ENCODE measurements around the gene PROB1. TPM values are rescaled to one million over a fixed set of nuclear protein-coding genes. Genes with fewer than 3 reads are reported as not detected.
A peak's percentile ranks its signal among the peaks of the same experiment; 100 is the strongest.

Gene PROB1
- total and polyA plus RNA-seq, 9 of the 15 experiments (the other 6 are each of a cell fraction or from before 2014, with no cell fraction given), result 0.01 to 1.8 (median 0.47) TPM

GRCh38 chr5:139439013-139439903, 44.4 kb upstream of the PROB1 start, which contains the start of gene DNAJC18 (continued):
- TF ChIP-seq, protein P1, sequence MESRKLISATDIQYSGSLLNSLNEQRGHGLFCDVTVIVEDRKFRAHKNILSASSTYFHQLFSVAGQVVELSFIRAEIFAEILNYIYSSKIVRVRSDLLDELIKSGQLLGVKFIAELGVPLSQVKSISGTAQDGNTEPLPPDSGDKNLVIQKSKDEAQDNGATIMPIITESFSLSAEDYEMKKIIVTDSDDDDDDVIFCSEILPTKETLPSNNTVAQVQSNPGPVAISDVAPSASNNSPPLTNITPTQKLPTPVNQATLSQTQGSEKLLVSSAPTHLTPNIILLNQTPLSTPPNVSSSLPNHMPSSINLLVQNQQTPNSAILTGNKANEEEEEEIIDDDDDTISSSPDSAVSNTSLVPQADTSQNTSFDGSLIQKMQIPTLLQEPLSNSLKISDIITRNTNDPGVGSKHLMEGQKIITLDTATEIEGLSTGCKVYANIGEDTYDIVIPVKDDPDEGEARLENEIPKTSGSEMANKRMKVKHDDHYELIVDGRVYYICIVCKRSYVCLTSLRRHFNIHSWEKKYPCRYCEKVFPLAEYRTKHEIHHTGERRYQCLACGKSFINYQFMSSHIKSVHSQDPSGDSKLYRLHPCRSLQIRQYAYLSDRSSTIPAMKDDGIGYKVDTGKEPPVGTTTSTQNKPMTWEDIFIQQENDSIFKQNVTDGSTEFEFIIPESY (CRISPR knock-in tag; IDR thresholded peaks at IDR 0.05), result no peak
- TF ChIP-seq, protein P2, sequence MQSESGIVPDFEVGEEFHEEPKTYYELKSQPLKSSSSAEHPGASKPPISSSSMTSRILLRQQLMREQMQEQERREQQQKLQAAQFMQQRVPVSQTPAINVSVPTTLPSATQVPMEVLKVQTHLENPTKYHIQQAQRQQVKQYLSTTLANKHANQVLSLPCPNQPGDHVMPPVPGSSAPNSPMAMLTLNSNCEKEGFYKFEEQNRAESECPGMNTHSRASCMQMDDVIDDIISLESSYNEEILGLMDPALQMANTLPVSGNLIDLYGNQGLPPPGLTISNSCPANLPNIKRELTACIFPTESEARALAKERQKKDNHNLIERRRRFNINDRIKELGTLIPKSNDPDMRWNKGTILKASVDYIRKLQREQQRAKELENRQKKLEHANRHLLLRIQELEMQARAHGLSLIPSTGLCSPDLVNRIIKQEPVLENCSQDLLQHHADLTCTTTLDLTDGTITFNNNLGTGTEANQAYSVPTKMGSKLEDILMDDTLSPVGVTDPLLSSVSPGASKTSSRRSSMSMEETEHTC (IDR thresholded peaks at IDR 0.05), result no peak
- no peak for TF ChIP-seq NFYB (IDR thresholded peaks at IDR 0.05; ENCODE audit: extremely low read depth, insufficient read length)
- no peak for TF ChIP-seq NONO (IDR thresholded peaks at IDR 0.05; ENCODE audit: low read depth in 2 of 2, low read length in 1 of 2)
- no peak for TF ChIP-seq POLR3G (IDR thresholded peaks at IDR 0.05; ENCODE audit: extremely low read depth, insufficient read length, insufficient replicate concordance)
- TF ChIP-seq CHD4 (IDR thresholded peaks at IDR 0.05; ENCODE audit: insufficient read depth, insufficient replicate concordance, low read depth, low read length, poor library complexity, severe bottlenecking), result no peak
- 0 out of 2 replicates have a peak, but pooled peaks have one; percentile 17 for TF ChIP-seq KAT7 (CRISPR knock-in tag; IDR thresholded peaks at IDR 0.05; ENCODE audit: borderline replicate concordance)
- no peak for TF ChIP-seq ESRRB (CRISPR knock-in tag; IDR thresholded peaks at IDR 0.05; ENCODE audit: borderline replicate concordance)
- TF ChIP-seq MTA2 (IDR thresholded peaks at IDR 0.05; ENCODE audit: low read depth), result no peak
- TF ChIP-seq, protein P3, sequence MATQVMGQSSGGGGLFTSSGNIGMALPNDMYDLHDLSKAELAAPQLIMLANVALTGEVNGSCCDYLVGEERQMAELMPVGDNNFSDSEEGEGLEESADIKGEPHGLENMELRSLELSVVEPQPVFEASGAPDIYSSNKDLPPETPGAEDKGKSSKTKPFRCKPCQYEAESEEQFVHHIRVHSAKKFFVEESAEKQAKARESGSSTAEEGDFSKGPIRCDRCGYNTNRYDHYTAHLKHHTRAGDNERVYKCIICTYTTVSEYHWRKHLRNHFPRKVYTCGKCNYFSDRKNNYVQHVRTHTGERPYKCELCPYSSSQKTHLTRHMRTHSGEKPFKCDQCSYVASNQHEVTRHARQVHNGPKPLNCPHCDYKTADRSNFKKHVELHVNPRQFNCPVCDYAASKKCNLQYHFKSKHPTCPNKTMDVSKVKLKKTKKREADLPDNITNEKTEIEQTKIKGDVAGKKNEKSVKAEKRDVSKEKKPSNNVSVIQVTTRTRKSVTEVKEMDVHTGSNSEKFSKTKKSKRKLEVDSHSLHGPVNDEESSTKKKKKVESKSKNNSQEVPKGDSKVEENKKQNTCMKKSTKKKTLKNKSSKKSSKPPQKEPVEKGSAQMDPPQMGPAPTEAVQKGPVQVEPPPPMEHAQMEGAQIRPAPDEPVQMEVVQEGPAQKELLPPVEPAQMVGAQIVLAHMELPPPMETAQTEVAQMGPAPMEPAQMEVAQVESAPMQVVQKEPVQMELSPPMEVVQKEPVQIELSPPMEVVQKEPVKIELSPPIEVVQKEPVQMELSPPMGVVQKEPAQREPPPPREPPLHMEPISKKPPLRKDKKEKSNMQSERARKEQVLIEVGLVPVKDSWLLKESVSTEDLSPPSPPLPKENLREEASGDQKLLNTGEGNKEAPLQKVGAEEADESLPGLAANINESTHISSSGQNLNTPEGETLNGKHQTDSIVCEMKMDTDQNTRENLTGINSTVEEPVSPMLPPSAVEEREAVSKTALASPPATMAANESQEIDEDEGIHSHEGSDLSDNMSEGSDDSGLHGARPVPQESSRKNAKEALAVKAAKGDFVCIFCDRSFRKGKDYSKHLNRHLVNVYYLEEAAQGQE (IDR thresholded peaks at IDR 0.05; ENCODE audit: borderline replicate concordance), result no peak
- TF ChIP-seq, protein P3 (CRISPR knock-in tag; IDR thresholded peaks at IDR 0.05; ENCODE audit: low read depth), result no peak
- no peak for TF ChIP-seq PHF20 (IDR thresholded peaks at IDR 0.05; ENCODE audit: partially characterized antibody)
- no peak for TF ChIP-seq ZNF431 (CRISPR knock-in tag; IDR thresholded peaks at IDR 0.05)
- no peak for TF ChIP-seq SPI1 (IDR thresholded peaks at IDR 0.05; ENCODE audit: borderline replicate concordance, low read depth, low read length)
- no peak for TF ChIP-seq ZNF695 (CRISPR knock-in tag; IDR thresholded peaks at IDR 0.05)
